HS-27A (cell line): ENCODE data around the gene CPEB2.

Experiments
- DNase-seq: peaks from one replicate; pipeline ENCODE4 v3.0.0-alpha.2; 2012; ENCODE audit warnings: low read depth, missing footprints

CPEB2 gene

GRCh38 chr4:15001869-15002658, at the start of gene CPEB2:
CPEB2 (plus strand) TSS chr4:15002481; CDS start chr4:15002674, 193 bp downstream.
- peak; percentile 72 for DNase-seq

DNA sequence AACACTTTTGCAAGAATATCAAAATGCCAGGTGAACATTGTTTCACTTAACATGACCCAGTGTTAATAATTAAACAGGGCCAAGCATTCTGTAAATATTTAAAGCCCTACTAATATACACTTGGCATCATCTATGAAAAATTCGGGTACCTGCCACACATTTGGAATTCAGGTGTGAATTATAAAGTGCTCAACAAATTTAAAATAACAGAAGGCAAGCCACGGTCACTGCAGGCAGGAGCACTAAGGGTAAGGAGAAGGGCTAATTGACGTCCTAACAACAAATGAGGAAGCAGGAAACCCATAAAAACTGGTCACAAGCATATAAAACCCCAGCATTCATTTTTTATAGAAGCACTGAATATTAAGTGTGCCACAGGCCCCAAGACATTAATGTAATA, 43.8 kb upstream of the CPEB2 start:
- no peak for DNase-seq

DNA sequence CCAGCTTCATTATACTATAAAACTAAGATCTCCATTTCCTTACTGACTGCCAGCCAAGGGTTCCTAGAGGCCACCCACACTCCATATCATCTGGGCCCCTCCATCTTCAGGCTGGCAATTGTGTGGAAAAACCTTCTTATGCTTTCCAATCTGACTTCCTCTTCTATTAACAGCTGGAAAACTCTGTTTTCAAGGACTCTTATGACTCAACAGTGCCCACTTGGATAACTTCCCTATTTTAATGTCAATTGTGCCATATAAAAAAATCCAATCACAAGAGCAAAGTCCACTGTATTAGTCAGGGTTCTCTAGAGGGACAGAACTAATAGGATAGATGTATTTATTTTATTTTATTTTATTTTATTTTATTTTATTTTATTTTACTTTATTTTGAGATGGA, 41.0 kb upstream of the CPEB2 start:
- no peak for DNase-seq

DNA sequence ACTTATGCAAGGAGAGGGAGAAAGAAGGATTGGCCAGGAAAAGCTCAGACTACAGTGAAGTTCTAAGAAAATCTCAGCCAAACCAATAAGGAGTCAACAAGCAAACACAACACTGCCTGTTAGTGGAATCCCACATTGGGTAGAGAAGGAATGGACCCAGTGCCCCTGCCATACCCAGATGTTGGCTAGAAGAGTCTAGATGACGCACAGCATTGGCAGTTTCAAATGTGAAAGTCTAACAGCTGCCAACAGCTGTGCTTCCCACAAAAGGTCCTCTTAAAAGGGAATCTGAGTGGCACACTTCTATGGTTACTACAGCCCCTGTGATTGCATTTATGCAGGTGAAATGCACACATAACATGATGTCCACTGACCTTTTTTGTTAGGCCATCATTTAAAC, 37.2 kb upstream of the CPEB2 start:
- no peak for DNase-seq

DNA sequence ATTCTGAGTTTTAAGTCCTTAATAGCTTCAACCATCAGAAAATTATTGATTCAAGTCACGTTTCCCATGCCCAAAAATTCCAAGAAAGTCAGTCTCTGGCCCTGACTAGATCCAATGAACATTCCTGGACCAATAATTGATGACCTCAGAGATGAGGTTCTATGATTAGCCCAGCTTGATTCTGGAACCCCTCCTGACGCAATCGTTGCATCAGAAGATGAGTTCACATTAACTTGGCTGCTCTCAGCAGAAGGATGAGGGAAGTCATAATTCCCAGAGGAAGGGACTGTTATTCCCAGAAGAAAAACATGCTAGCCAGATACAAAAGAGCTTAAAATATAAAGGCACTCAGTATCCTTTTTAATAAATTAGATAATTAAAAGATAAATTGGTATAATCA, 34.3 kb upstream of the CPEB2 start:
- no peak for DNase-seq

- DNase-seq, result no peak
Measured at GRCh38 chr4:14977830-14978229, 24.5 kb upstream of the CPEB2 start.

- no peak for DNase-seq
Measured at GRCh38 chr4:14984448-14984847, 17.8 kb upstream of the CPEB2 start.

- no peak for DNase-seq
Measured at GRCh38 chr4:14985161-14985560, 17.1 kb upstream of the CPEB2 start.

GRCh38 chr4:14985843-14986242, 16.4 kb upstream of the CPEB2 start:
- no peak for DNase-seq

DNA sequence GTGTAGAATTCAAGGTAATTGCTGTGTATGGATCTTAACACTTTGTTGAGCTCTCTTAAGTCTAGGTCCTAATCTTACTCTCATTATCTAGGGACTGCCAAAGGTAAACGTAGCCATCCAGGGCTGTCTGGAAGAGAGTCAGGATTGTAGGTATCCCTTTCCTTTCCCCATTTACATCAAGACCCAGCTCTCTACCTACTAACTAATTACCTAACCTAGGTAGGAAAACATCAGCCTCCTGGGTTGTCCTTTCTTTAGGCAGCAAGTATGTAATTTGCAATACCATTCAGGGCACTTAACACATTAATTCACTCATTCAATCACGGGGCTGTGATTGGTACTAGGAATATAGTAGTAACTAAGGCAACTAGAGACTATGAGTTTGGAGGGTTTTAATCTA, 15.2 kb upstream of the CPEB2 start:
- no peak for DNase-seq

- no peak for DNase-seq
Measured at GRCh38 chr4:14990484-14990883, 11.8 kb upstream of the CPEB2 start.

- DNase-seq, result no peak
Measured at GRCh38 chr4:14994242-14994641, 8.0 kb upstream of the CPEB2 start.

GRCh38 chr4:15001248-15001868, 923 bp upstream of the CPEB2 start:
- DNase-seq, result no peak

DNA sequence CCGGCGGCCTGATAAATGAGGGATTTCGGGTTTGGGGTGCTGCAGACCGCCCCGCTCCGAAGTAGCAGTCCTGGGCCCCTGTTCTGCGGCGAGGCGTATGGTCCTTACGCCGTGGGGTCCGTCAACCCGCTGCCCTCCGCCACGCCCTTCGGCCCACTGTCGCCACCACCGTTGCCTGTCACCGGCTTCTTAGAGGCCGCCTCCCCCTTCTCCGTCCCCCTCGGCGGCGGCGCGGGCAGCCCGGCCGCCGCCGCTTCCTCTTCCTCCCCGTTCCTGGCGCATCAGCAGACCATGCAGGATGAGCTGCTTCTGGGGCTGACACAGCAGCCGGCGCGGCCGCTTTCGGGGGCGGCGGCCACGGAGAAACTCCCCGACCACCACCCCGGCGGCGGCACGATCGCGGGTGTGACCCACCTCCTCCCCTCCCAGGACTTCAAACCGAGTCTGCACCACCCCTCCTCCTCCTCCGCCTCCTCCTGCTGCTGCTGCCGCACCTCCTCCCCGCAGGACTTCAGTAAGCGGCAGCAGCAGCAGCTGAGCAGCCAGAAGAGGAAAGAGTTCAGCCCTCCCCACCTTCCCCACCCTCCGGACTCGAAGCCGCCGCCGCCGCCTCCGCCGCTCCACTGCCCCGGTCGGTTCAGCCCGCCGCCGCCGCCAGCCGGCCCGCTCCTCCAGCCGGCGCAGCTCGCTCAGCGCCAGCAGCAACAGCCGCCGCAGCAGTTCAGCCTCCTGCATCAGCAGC, 549 bp downstream of the CPEB2 start:
- DNase-seq, result no peak

GRCh38 chr4:15003401-15003890, 1.2 kb downstream of the CPEB2 start:
- DNase-seq, result no peak

DNA sequence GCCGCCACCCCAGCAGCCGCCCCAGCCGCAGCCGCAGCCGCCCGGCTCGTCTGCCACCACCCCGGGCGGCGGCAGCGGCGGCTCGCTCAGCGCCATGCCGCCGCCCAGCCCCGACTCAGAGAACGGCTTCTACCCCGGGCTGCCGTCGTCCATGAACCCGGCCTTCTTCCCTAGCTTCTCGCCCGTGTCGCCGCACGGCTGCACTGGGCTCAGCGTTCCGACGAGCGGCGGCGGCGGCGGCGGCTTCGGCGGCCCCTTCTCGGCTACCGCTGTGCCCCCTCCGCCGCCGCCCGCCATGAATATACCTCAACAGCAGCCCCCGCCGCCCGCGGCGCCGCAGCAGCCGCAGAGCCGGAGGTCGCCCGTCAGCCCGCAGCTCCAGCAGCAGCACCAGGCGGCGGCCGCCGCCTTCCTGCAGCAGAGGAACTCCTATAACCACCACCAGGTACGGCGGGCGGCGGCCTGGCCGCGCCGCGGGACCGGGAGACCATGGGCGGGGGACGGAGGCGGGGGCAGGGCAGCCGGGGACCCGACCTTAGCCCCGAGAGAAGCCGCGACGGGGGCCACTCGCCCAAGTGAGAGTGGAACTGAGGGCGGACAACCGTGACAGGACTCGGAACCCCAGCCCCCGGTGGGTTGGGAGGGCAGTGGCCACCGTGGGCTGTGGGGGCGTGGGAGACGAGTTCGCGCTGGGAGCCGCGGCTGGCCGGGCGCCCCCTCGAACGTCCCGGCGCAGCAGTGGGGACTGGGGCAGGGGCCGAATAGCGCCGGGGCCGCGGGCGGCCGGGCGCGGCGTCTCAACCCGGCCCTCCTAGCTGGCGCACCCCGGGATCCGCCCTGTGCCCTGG, 1.8 kb downstream of the CPEB2 start:
- DNase-seq, result no peak

- peak; percentile 48 for DNase-seq
Measured at GRCh38 chr4:15004739-15005301, 2.5 kb downstream of the CPEB2 start.

DNA sequence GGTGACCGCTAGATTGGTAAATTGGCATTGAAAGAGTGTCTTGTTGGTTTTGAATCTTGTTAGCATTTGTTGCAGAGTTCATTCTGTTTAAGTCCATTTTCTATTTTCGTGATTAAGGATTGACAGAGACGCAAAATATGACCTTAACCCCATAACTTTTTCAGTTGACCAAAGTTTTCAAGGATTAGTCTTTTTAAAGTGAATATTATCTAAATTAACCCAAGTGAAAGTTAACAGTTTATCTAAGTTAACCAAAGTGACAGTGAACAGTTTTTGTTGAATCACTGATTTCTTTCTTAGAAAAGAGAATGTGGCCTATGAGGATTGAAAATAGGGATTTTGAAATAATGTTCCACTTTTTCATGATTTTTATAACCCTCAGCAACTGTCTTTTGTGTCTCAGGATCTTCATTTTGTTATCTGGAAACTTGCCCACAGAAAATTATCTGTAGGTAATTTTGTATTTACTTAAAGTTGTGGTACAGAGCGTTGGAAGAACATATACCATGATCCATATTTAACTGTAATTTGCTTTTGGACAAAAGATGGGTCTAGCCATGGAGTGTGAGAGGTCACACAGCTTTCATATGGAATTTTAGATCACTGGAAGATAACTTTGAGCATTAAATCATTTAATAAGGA, 3.3 kb downstream of the CPEB2 start:
- DNase-seq, result no peak

GRCh38 chr4:15006416-15007024, 4.2 kb downstream of the CPEB2 start:
- DNase-seq, result no peak

DNA sequence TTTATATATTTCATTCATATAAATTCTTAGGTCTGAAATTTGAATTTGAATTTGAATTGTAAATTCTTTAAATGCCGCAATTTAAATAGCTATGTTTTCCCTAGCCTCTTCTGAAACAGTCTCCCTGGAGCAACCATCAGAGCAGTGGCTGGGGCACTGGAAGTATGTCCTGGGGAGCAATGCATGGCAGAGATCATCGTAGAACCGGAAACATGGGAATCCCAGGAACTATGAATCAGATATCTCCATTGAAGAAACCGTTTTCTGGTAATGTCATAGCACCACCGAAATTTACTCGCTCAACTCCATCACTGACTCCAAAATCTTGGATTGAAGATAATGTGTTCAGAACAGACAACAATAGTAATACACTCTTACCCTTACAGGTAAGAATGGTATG, 4.9 kb downstream of the CPEB2 start:
- DNase-seq, result no peak
